GM13976 (cell line): Measurements from ENCODE around the gene NELL1.

Experiments used
- DNase-seq: peaks from one replicate; pipeline ENCODE4 v3.0.0; 2012; ENCODE audit warnings: low spot score
- CTCF ChIP-seq: IDR thresholded peaks from 2 replicates; pipeline ENCODE4 v1.5.1; 2012; ENCODE audit warnings: borderline replicate concordance, mild to moderate bottlenecking; ENCODE audit not compliant: insufficient read depth; ENCODE audit errors: extremely low read depth, missing control alignments, control extremely low read depth
- in situ Hi-C: fragments of 300-500 bp; cut with MboI; formaldehyde crosslinking; loops from one replicate; pipeline ENCODE4 v1.12.0; 2022; ENCODE audit warnings: low sequenced_read_pairs, mixed read lengths, inconsistent platforms; ENCODE audit not compliant: unreplicated experiment

The NELL1 gene

GRCh38 chr11:21173476-21173875, 504.1 kb downstream of the NELL1 start:
- no peak for TF ChIP-seq CTCF
- in situ Hi-C loops, result no loop called here
- no peak for DNase-seq

GRCh38 chr11:21174781-21175180, 505.4 kb downstream of the NELL1 start:
- in situ Hi-C loops, result no loop called here
- TF ChIP-seq CTCF, result no peak
- no peak for DNase-seq

DNA sequence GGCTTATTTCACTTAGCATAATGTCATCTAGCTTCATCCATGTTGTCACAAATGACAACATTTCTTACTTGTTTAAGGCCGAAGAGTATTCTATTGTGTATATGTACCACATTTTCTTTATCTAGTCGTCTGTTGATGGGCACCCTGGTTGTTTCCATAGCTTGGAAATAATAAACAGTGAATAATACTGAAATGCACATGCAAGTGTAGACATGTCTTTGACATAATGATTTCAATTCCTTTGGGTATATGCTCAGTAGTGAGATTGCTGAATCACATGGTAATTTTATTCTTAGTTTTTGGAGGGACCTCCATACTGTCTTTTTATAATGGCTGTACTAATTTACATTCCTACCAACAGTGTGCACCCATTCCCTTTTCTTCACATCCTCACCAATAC, 508.0 kb downstream of the NELL1 start:
- no peak for DNase-seq
- TF ChIP-seq CTCF, result no peak
- in situ Hi-C loops, result no loop called here

GRCh38 chr11:21179770-21180169, 510.4 kb downstream of the NELL1 start:
- TF ChIP-seq CTCF, result no peak
- no peak for DNase-seq
- in situ Hi-C loops, result no loop called here

DNA sequence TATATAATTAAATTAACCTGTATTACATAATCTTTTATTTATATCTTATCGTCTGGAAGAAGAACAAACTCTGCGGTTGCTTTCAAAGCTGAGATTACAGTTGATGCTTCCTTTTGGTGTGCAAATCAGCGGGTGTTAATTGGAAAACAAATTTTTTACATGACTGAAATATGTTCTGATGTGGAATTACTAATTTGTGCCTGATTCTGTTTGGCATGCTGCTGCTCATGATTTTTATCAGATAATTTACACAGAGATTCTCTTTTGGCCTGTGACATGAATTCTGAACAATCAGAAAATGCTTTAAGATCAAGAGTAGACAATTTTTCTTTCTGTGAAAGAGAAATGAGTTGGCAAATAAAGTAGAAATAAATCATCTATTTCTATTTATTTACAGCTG, 510.8 kb downstream of the NELL1 start:
- in situ Hi-C loops, result no loop called here
- TF ChIP-seq CTCF, result no peak
- DNase-seq, result no peak

- no peak for TF ChIP-seq CTCF
- no peak for DNase-seq
- in situ Hi-C loops, result no loop called here
These were observed 516.6 kb downstream of the NELL1 start for GRCh38 chr11:21185959-21186358.

DNA sequence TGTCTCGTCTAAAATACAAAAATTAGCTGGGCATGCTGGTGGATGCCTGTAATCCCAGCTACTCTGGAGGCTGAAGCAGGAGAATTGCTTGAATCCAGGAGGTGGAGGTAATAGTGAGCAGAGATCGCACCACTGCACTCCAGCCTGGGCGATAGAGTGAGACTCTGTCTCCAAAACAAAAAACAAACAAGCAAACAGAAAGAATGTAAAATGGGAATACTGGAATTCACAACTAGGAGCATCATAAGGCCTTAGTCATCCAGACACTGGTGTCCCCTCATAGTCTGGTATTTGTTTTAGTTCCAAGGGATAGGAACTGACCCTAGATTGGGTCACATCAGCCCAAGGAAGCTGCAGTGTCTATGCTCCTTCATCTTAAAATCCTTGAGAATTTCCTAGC, 520.8 kb downstream of the NELL1 start:
- TF ChIP-seq CTCF, result no peak
- in situ Hi-C loops, result no loop called here
- no peak for DNase-seq
